SK-N-SH treated with all-trans-retinoic acid at 6 μM for 48 hours (cell line): ENCODE data around the gene WAC.

Experiments
- CREB5 ChIP-seq: fragments of 250-450 bp; sonication (Bioruptor Pico); IDR thresholded peaks from 2 replicates; pipeline ENCODE4 v1.5.1; 2020; ENCODE audit warnings: low read depth, mild to moderate bottlenecking, moderate library complexity
- CSDC2 ChIP-seq: fragments of 250-450 bp; sonication (Bioruptor Pico); IDR thresholded peaks from 2 replicates; pipeline ENCODE4 v1.5.0; 2020; ENCODE audit warnings: mild to moderate bottlenecking, moderate library complexity
- POU6F1 ChIP-seq: fragments of 250-450 bp; sonication (Bioruptor Pico); IDR thresholded peaks from 2 replicates; pipeline ENCODE4 v1.8.0; 2021; ENCODE audit warnings: low read depth, mild to moderate bottlenecking, moderate library complexity, borderline replicate concordance
- PPARA ChIP-seq: fragments of 250-450 bp; sonication (Bioruptor Pico); IDR thresholded peaks from 2 replicates; pipeline ENCODE4 v1.5.0; 2020; ENCODE audit warnings: mild to moderate bottlenecking, borderline replicate concordance
- RARB ChIP-seq: fragments of 250-450 bp; sonication (Bioruptor Pico); IDR thresholded peaks from 2 replicates; pipeline ENCODE4 v1.8.0; 2021; ENCODE audit warnings: mild to moderate bottlenecking, moderate library complexity
- TCF4 ChIP-seq: fragments of 250-450 bp; sonication (Bioruptor Pico); IDR thresholded peaks from 2 replicates; pipeline ENCODE4 v1.8.0; 2021; ENCODE audit warnings: mild to moderate bottlenecking, moderate library complexity, borderline replicate concordance
- TOX ChIP-seq: fragments of 250-450 bp; sonication (Bioruptor Pico); IDR thresholded peaks from 2 replicates; pipeline ENCODE4 v1.8.0; 2021; ENCODE audit warnings: mild to moderate bottlenecking, moderate library complexity, borderline replicate concordance
- ZNF8 ChIP-seq: fragments of 450-650 bp; formaldehyde crosslinking; IDR thresholded peaks from 2 replicates; pipeline ENCODE4 v1.5.0; 2020; ENCODE audit warnings: mild to moderate bottlenecking, moderate library complexity
- TF ChIP-seq, protein P1 (sequence below): fragments of 250-450 bp; sonication (Bioruptor Pico); IDR thresholded peaks from 2 replicates; pipeline ENCODE4 v1.8.0; 2020; ENCODE audit warnings: mild to moderate bottlenecking, moderate library complexity, borderline replicate concordance

- TF ChIP-seq, protein P1, sequence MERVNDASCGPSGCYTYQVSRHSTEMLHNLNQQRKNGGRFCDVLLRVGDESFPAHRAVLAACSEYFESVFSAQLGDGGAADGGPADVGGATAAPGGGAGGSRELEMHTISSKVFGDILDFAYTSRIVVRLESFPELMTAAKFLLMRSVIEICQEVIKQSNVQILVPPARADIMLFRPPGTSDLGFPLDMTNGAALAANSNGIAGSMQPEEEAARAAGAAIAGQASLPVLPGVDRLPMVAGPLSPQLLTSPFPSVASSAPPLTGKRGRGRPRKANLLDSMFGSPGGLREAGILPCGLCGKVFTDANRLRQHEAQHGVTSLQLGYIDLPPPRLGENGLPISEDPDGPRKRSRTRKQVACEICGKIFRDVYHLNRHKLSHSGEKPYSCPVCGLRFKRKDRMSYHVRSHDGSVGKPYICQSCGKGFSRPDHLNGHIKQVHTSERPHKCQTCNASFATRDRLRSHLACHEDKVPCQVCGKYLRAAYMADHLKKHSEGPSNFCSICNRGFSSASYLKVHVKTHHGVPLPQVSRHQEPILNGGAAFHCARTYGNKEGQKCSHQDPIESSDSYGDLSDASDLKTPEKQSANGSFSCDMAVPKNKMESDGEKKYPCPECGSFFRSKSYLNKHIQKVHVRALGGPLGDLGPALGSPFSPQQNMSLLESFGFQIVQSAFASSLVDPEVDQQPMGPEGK (CRISPR knock-in tag) = no peak
- TF ChIP-seq TCF4 = no peak
- TF ChIP-seq CREB5 = no peak
- TF ChIP-seq ZNF8 (CRISPR knock-in tag) = no peak
- no peak for TF ChIP-seq PPARA
- TF ChIP-seq POU6F1 (CRISPR knock-in tag) = no peak
- no peak for TF ChIP-seq CSDC2 (CRISPR knock-in tag)
- no peak for TF ChIP-seq RARB (CRISPR knock-in tag)
- TF ChIP-seq TOX = no peak
Observed at GRCh38 chr10:28551086-28551485, 18.2 kb downstream of the WAC start.
